Mucosa of descending colon (tissue), 3 donors: Measurements from ENCODE around the gene TNRC18. TPM values are rescaled to one million over a fixed set of nuclear protein-coding genes. Genes with fewer than 3 reads are reported as not detected.
"Not testable (repeated sequence)": the region's sequence is repeated elsewhere in the genome, so short reads cannot be mapped to it uniquely, and the experiment has no call there.

Source experiments
- ATAC-seq: fragments of 200-7000 bp; cut with Tn5 transposase; one replicate; pipeline ENCODE4 v1.9.1; 2020; ENCODE audit warnings: mild to moderate bottlenecking, moderate library complexity
- DNase-seq, 3 donors: peaks; one replicate each; pipeline ENCODE4 v3.0.0-alpha.2; 2020
- H3K36me3 ChIP-seq: fragments of 200-600 bp; one replicate; pipeline ENCODE4 v1.8.0; 2021; ENCODE audit warnings: low read depth, mild to moderate bottlenecking
- H3K4me1 ChIP-seq: fragments of 200-600 bp; one replicate; pipeline ENCODE4 v1.8.0; 2021; ENCODE audit warnings: low read depth, mild to moderate bottlenecking
- H3K4me3 ChIP-seq: fragments of 200-600 bp; one replicate; pipeline ENCODE4 v1.8.0; 2021; ENCODE audit warnings: mild to moderate bottlenecking
- H3K9me3 ChIP-seq: fragments of 200-600 bp; one replicate; pipeline ENCODE4 v1.8.0; 2021; ENCODE audit warnings: mild to moderate bottlenecking
- CTCF ChIP-seq: fragments of 200-600 bp; IDR thresholded peaks from one replicate; pipeline ENCODE4 v1.8.0; 2022; ENCODE audit warnings: antibody characterized with exemption, mild to moderate bottlenecking
- intact Hi-C, 2 donors: fragments of 100-400 bp; cut with DNase I in 1 of 2; cut with micrococcal nuclease in 1 of 2; formaldehyde crosslinking; loops; one replicate each; pipeline versions ENCODE4 v1.11.0 to v1.11.1; 2022; cut with DNase I, micrococcal nuclease
- total RNA-seq, 3 donors: library from RNA; stranded (reverse); fragmentation: NEBNext Ultra II Directional in 2 of 3; extraction: Animal tissue kit (Norgen Biotek cat#: 25700) in 2 of 3; gene quantifications; one replicate each; pipeline versions ENCODE4 v1.2.1 to v1.2.4, GENCODE V29; 2021 to 2023
- donor health status: DM: no; HTN: no; CAD: no; lungs with moderate emphysema.
- donor health status: DM: no; HTN: no; CAD: no.
- donor health status: DM: no; HTN: yes; CAD: no.

The TNRC18 gene
- total RNA-seq, 3 donors from 2014 or later = 94.0 to 170 (median 112) TPM

- no peaks in the 10 kb centered on the region for H3K36me3 ChIP-seq
- intact Hi-C loops = no loop called here
- H3K4me1 ChIP-seq = no peaks in the 10 kb centered on the region
- H3K4me3 ChIP-seq = no peak overlapping the region
- peak; percentile 61 for ATAC-seq
- no peaks in the 10 kb centered on the region for H3K9me3 ChIP-seq
- no peak for DNase-seq
- no peak for TF ChIP-seq CTCF
Observed at GRCh38 chr7:5294169-5294987, 129.3 kb downstream of the TNRC18 start.

- H3K36me3 ChIP-seq, DNase-seq, intact Hi-C loops, H3K9me3 ChIP-seq, H3K4me1 ChIP-seq, ATAC-seq, H3K4me3 ChIP-seq: not testable (repeated sequence)
Observed at GRCh38 chr7:5291711-5292335, 131.8 kb downstream of the TNRC18 start.

GRCh38 chr7:5291301-5291700 lies 132.3 kb downstream of the TNRC18 start:
- Histone ChIP-seq H3K4me1 (no peaks in the 10 kb centered on the region), H3K4me3 (no peak overlapping the region), H3K36me3 (no peaks in the 10 kb centered on the region), H3K9me3 (no peaks in the 10 kb centered on the region)
- no peak for ATAC-seq
- intact Hi-C loops = no loop called here
- DNase-seq = no peak
- no peak for TF ChIP-seq CTCF

GRCh38 chr7:5289355-5289754 lies 134.3 kb downstream of the TNRC18 start:
- H3K4me1 ChIP-seq = peaks cover 4% of the 10 kb centered on the region
- no peaks in the 10 kb centered on the region for H3K36me3 ChIP-seq
- DNase-seq = no peak
- no peaks in the 10 kb centered on the region for H3K9me3 ChIP-seq
- H3K4me3 ChIP-seq = no peak overlapping the region
- intact Hi-C loops = no loop called here
- no peak for TF ChIP-seq CTCF
- ATAC-seq = peak; percentile 67

- H3K9me3 ChIP-seq, intact Hi-C loops, H3K4me1 ChIP-seq, H3K4me3 ChIP-seq, DNase-seq, ATAC-seq, H3K36me3 ChIP-seq: not testable (repeated sequence)
Observed at GRCh38 chr7:5288560-5288959, 135.1 kb downstream of the TNRC18 start.

GRCh38 chr7:5287802-5288201 lies 135.8 kb downstream of the TNRC18 start:
- Histone ChIP-seq H3K4me1 (peaks cover 14% of the 10 kb centered on the region), H3K36me3 (no peaks in the 10 kb centered on the region), H3K4me3 (no peak overlapping the region), H3K9me3 (no peaks in the 10 kb centered on the region)
- DNase-seq = no peak
- no peak for ATAC-seq
- TF ChIP-seq CTCF = no peak
- intact Hi-C loops = no loop called here

- peaks cover 14% of the 10 kb centered on the region for H3K4me1 ChIP-seq
- ATAC-seq, intact Hi-C loops, H3K36me3 ChIP-seq, H3K4me3 ChIP-seq, DNase-seq, H3K9me3 ChIP-seq: not testable (repeated sequence)
Observed at GRCh38 chr7:5287373-5287772, 136.3 kb downstream of the TNRC18 start.
